PC-9 (cell line): ENCODE data around the gene CCDC191. TPM values are rescaled to one million over a fixed set of nuclear protein-coding genes. Genes with fewer than 3 reads are reported as not detected.

Experiments
- BruUV-seq: library from RNA; stranded (reverse); fragments of 400-500 nt; replicated peaks from 2 replicates; lab custom pipeline; 2021; lab: Mats Ljungman, UMichigan
- CTCF ChIA-PET: fragments of 300-600 bp; sonication (Branson Sonifier 250); formaldehyde crosslinking; loops from one replicate; lab custom pipeline; 2022; ENCODE audit warnings: antibody characterized with exemption; lab: Charles Lee
- POLR2A ChIA-PET: fragments of 300-600 bp; sonication (Branson Sonifier 250); formaldehyde crosslinking; loops from one replicate; lab custom pipeline; 2022; ENCODE audit warnings: antibody characterized with exemption; ENCODE audit not compliant: unreplicated experiment; lab: Charles Lee
- DNase-seq, 2 experiments: peaks; one replicate each; pipeline versions ENCODE4 v3.0.0 to v3.0.0-alpha.2; 2015 to 2022; ENCODE audit warnings: mixed read lengths in 1 of 2
- H2AFZ ChIP-seq: fragments of 200-600 bp; sonication (generic); 2 replicates; pipeline ENCODE4 v1.8.1; 2017; ENCODE audit warnings: antibody characterized with exemption
- H3F3A ChIP-seq: fragments of 200-600 bp; sonication (generic); 2 replicates; pipeline ENCODE4 v1.8.1; 2017; ENCODE audit warnings: antibody characterized with exemption, mild to moderate bottlenecking, low read depth; ENCODE audit not compliant: insufficient read depth
- H3K27ac ChIP-seq: fragments of 200-600 bp; sonication (generic); 2 replicates; pipeline ENCODE4 v1.6.1; 2016; ENCODE audit warnings: mixed run types
- H3K27me3 ChIP-seq: fragments of 200-600 bp; sonication (generic); 2 replicates; pipeline ENCODE4 v1.6.1; 2016; ENCODE audit warnings: low read depth, mixed run types; ENCODE audit not compliant: insufficient read depth
- H3K36me3 ChIP-seq: fragments of 200-600 bp; sonication (generic); 2 replicates; pipeline ENCODE4 v1.6.1; 2016; ENCODE audit warnings: low read depth, mixed run types
- H3K4me1 ChIP-seq: fragments of 200-600 bp; sonication (generic); replicated peaks from 2 replicates; pipeline ENCODE4 v1.6.1; 2016; ENCODE audit warnings: mixed run types; ENCODE audit not compliant: insufficient read depth
- H3K4me2 ChIP-seq: fragments of 200-600 bp; sonication (generic); 2 replicates; pipeline ENCODE4 v1.6.1; 2017; ENCODE audit warnings: mixed run types
- H3K4me3 ChIP-seq: fragments of 200-600 bp; sonication (generic); 2 replicates; pipeline ENCODE4 v1.6.1; 2016; ENCODE audit warnings: mixed run types
- H3K79me2 ChIP-seq: fragments of 200-600 bp; sonication (generic); 2 replicates; pipeline ENCODE4 v1.6.1; 2017; ENCODE audit warnings: low read depth, mixed run types
- H3K9me2 ChIP-seq: fragments of 200-600 bp; sonication (generic); 2 replicates; pipeline ENCODE4 v1.8.1; 2017; ENCODE audit warnings: mild to moderate bottlenecking; ENCODE audit not compliant: insufficient read depth
- H3K9me3 ChIP-seq: fragments of 200-600 bp; sonication (generic); 2 replicates; pipeline ENCODE4 v1.8.1; 2016; ENCODE audit warnings: low read depth; ENCODE audit not compliant: insufficient read depth
- H4K20me1 ChIP-seq: fragments of 200-600 bp; sonication (generic); 2 replicates; pipeline ENCODE4 v1.8.1; 2017; ENCODE audit not compliant: insufficient read depth
- EZH2 ChIP-seq: fragments of 200-600 bp; sonication (generic); IDR thresholded peaks from 2 replicates; pipeline ENCODE4 v1.8.0; 2017; ENCODE audit warnings: antibody characterized with exemption, low read depth
- intact Hi-C: fragments of 100-400 bp; cut with micrococcal nuclease; formaldehyde crosslinking; loops from one replicate; pipeline ENCODE4 v1.10.0; 2022; ENCODE audit not compliant: unreplicated experiment
- total RNA-seq: library from RNA; stranded (reverse); gene quantifications from 2 replicates; pipeline ENCODE4 v1.2.3, GENCODE V29; 2021
- TF ChIP-seq, protein P1 (sequence below): fragments of 200-600 bp; sonication (generic); conservative IDR thresholded peaks from 2 replicates; pipeline ENCODE4 v1.6.1; 2017; ENCODE audit warnings: mixed run types, antibody characterized with exemption, mild to moderate bottlenecking, moderate library complexity

The CCDC191 gene
- total RNA-seq, 1 experiment from 2014 or later = 11.0 TPM

- Histone ChIP-seq H3F3A (no peaks in the 10 kb centered on the region), H3K27ac (no peak overlapping the region), H4K20me1 (no peaks in the 10 kb centered on the region), H3K36me3 (no peaks in the 10 kb centered on the region; the same call in 1 of the 2 replicates), H3K27me3 (no peaks in the 10 kb centered on the region), H3K4me2 (no peak overlapping the region), H3K4me1 (no peaks in the 10 kb centered on the region), H3K4me3 (no peak overlapping the region), H3K9me2 (no peaks in the 10 kb centered on the region), H3K79me2 (no peaks in the 10 kb centered on the region), H3K9me3 (no peaks in the 10 kb centered on the region), H2AFZ (no peak overlapping the region)
- no peak for DNase-seq
- CTCF ChIA-PET = interaction anchor here (0.6 kb wide), 1 partner anchor 1134 kb away, joined by 6 read pairs; no protein-coding TSS in a partner anchor
- POLR2A ChIA-PET = no interaction called here
- TF ChIP-seq EZH2 = no peak
- TF ChIP-seq, protein P1, sequence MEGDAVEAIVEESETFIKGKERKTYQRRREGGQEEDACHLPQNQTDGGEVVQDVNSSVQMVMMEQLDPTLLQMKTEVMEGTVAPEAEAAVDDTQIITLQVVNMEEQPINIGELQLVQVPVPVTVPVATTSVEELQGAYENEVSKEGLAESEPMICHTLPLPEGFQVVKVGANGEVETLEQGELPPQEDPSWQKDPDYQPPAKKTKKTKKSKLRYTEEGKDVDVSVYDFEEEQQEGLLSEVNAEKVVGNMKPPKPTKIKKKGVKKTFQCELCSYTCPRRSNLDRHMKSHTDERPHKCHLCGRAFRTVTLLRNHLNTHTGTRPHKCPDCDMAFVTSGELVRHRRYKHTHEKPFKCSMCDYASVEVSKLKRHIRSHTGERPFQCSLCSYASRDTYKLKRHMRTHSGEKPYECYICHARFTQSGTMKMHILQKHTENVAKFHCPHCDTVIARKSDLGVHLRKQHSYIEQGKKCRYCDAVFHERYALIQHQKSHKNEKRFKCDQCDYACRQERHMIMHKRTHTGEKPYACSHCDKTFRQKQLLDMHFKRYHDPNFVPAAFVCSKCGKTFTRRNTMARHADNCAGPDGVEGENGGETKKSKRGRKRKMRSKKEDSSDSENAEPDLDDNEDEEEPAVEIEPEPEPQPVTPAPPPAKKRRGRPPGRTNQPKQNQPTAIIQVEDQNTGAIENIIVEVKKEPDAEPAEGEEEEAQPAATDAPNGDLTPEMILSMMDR = no peak
- no TSS peak for BruUV-seq
- intact Hi-C loops = no loop called here
Observed at GRCh38 chr3:114034211-114034610, 22.1 kb downstream of the CCDC191 start.

- BruUV-seq = no TSS peak
- CTCF ChIA-PET = no interaction called here
- Histone ChIP-seq H3K27ac (no peak overlapping the region), H3K4me2 (no peak overlapping the region), H3K79me2 (no peaks in the 10 kb centered on the region), H3K4me3 (no peak overlapping the region), H2AFZ (no peak overlapping the region), H3K9me2 (no peaks in the 10 kb centered on the region), H3K9me3 (no peaks in the 10 kb centered on the region), H3K27me3 (no peaks in the 10 kb centered on the region), H4K20me1 (no peaks in the 10 kb centered on the region), H3K36me3 (no peaks in the 10 kb centered on the region; the same call in 1 of the 2 replicates), H3K4me1 (no peaks in the 10 kb centered on the region), H3F3A (no peaks in the 10 kb centered on the region)
- TF ChIP-seq, protein P1 = no peak
- no peak for TF ChIP-seq EZH2
- intact Hi-C loops = no loop called here
- no peak for DNase-seq
- POLR2A ChIA-PET = no interaction called here
Observed at GRCh38 chr3:114033721-114034120, 22.6 kb downstream of the CCDC191 start.

- CTCF ChIA-PET = no interaction called here
- no peak for DNase-seq
Observed at GRCh38 chr3:114026331-114026730, 30.0 kb downstream of the CCDC191 start.

More at GRCh38 chr3:114026331-114026730, 30.0 kb downstream of the CCDC191 start:
- Histone ChIP-seq H3K9me3 (no peaks in the 10 kb centered on the region), H3K79me2 (no peaks in the 10 kb centered on the region), H2AFZ (no peak overlapping the region), H3K27me3 (no peaks in the 10 kb centered on the region), H3K36me3 (no peaks in the 10 kb centered on the region), H3K4me1 (no peaks in the 10 kb centered on the region), H3K4me2 (no peak overlapping the region), H3K27ac (no peak overlapping the region), H3F3A (no peaks in the 10 kb centered on the region), H3K9me2 (no peaks in the 10 kb centered on the region), H4K20me1 (no peaks in the 10 kb centered on the region), H3K4me3 (no peak overlapping the region)
- TF ChIP-seq, protein P1 = no peak
- no peak for TF ChIP-seq EZH2
- POLR2A ChIA-PET = no interaction called here
- intact Hi-C loops = no loop called here
- BruUV-seq = no TSS peak
